ENCODE data around the gene PPDPF.
"Not testable (repeated sequence)": the region's sequence is repeated elsewhere in the genome, so short reads cannot be mapped to it uniquely, and the experiment has no call there.

Gene PPDPF, protein sequence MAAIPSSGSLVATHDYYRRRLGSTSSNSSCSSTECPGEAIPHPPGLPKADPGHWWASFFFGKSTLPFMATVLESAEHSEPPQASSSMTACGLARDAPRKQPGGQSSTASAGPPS

DNA sequence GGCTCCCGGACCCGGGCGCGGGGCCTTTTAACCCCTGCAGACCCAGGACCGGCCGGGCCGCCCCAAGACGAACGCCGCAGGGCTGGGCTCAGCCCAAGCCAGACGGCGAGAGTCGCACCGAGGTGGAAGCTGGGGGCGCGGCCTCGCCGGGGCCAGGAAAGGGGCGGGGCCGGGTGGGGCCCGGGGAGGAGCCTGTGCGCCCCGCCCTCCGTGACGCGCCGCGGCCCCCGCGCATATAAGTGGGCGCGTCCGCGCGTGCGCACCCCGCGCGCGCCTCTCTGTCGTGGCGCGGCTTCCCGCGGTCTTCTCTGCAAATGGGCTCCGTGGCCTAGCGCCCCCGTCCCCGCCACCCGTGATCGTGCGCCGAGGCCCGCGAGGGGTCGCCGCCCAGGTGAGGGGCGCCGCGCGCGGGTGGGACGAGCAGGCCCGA lies at the start of gene PPDPF:
Gene PPDPF (plus strand): TSS at position 262 of the 430 bp plus-strand sequence. CDS start 544 bp downstream, outside the sequence.
- DNase-seq (ENCODE audit: low read depth in 2 of 2), result peak; percentile 71 to 72

DNA sequence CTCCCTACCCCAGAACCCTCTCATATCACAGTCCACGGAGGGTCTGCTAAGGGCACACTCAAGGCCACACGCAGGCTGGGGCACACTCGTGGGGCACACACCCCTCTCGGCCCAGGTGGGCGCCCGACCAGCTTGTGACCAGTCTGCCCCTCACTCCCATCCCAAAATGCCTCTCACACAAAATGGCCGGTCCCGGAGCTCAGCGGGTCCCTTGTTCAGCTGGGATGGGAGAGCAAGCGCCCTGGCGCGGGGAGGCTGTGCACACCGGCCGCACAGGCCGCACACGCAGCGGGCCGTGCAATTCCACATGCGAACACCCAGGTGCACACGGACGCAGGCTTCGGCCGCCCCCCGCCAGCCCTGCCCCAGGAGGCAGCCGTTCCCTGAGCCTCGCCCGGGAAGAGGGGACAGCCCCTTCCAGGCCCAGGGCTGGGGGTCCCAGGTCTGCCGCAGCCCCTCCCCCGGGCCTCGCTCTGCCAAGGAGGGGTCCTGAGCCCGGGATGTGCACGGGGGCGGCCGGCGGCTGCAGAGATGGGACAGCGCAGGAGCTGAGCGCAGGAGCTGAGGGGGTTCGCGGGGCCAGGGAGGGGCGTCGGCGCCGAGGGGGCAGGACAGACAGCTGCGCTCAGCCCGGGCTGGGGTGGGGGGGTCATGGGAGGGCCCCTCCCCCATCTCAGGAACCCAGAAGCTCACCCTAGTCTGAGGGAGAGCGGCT lies 49.4 kb upstream of the PPDPF start:
- no peak for DNase-seq (ENCODE audit: low read depth in 2 of 2)

DNA sequence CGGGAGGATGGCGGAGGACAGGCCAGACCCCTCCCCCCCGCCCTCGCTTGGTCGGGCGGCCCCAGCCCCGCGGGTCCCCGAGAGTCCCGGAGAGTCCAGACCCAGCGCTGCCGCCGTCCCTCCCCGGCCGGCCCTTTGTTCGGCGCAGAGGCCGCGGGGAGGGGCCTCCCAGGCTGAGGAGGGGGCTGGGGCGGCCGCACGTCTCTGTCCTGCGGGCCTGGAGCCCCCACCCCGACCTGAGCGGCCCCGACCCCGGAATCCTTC lies 48.9 kb upstream of the PPDPF start:
- no peak for DNase-seq (ENCODE audit: low read depth in 2 of 2)

DNA sequence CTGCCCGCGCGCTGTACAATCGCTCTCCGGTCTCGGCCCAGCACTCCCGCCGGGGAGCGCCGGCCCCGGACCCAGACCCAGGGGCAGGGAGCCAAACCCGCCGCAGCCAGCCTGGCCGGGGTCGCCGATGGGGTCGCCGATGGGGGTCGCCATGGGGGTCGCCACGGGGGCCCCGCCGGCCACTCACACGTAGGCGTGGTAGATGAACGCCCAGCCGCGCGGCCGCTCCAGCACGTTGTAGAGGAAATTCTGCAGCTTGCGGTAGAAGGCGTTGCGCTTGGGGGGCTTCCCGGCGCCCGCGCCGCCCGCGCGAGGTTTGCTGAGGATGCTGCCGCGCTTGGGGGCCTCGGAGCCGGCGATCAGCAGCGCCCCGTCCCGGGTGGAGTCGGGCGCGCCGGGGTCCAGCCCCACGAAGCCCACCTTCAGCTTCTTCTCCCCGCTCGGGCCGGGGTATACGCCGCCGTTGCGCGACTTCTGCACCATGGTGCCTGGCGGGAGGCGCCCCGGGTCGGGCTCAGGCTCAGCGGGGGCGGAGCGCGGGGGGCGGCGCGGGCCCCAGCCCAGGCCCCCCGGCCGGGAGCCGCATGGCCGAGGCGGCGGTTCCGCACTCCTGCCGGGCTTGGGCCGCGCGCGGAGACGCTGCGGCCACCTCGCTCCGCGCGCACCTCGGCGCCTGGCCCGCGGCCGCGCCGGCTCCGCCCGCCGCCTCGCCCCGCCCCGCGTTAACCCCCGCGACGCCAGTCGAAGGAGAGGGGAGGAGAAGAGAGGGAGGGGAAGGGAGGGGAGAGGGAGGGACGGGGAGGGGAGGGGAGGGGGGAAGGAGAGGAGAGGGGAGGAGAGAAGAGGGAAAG lies 48.4 kb upstream of the PPDPF start, which contains the start of gene KCNQ2:
Gene KCNQ2 (minus strand): TSS at position 675 of the 851 bp plus-strand sequence. CDS start 192 bp downstream, at position 483.
- no peak for DNase-seq (ENCODE audit: low read depth in 2 of 2)

DNA sequence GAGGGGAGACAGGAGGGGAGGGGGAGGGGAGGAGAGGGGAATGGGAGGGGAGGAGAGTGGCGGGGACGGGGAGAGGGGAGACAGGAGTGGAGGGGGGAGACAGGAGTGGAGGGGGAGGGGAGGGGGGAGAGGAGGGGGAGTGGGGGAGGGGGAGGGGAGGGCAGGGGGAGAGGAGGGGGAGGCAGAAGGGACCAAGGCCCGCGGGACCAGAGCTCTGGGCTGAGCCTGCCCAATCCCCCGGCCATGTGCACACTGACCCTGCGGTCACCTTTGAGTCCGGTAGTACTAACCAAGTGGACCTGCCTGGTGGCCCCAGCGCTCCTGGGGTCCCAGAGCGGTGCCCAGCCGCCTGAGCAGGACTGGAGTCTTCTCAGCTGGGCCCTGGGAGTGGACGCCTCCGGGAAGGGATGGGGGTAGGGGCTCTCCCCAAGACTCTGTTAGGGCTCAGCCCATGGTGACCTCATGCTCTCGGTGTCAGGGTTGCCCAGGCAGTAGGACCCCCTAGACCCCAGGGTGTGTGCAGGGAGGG lies 47.6 kb upstream of the PPDPF start:
- no peak for DNase-seq (ENCODE audit: low read depth in 2 of 2)

DNA sequence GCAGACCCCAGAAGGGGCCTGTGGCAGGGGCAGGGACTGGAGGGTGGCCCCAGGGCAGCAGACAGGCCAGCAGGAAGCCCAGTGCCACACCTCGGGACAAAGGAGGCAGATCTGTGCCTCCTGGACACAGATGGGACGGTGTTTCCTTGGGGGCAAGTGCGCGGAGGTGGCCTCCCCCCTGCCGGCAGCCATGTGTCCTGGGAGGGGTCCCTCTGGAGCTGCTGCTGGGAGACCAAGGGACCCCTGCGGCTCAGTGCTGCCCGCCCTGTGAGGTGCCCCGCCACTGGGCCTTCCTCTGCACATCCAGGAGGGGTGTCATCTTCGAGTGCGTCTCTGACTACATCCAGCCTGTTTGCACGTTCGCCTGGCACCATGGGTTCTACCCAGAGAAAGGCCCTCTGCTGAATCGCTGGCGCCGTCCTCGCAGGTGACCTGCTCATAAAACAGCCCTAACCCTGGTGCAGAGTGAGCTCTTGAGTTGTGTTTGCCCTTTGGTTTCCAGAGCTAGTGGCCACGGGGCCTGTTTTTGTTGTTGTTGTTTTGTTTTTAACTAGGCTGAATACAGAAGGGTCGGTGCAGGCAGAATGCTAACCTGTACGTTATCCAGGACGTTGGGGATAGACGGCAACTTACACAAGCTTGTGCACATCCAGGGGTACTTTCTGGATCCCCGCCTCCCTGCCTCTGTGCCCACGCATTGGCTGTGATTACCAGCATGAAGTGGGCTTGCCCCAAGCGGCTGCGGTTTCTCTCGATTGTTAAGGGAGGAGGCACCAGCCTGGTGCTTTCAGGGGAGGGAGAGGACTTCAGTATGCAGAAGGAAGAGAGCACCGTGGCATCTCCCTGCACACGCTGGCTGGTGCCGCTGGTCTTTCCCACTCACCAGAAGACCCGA lies 46.8 kb upstream of the PPDPF start:
- no peak for DNase-seq (ENCODE audit: low read depth in 2 of 2)

DNA sequence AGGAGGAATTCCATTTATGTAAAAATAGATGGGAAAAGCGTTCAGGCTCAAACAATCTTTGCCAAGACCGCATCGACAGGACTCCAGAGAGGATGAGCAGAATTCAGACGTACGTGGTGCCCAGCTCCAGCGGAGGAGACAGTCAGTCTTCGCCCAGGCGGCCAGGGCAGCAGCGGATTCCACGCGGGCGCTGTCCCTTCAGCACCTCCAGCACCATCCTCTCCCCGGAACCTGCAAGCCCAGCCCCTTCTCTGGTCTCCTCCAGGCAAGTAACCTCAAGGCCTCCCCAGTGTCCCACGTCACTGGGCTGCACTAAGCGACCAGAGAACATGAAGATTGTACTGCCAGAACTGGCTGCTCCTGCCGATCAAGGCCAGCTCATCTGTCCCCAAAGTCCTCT lies 45.4 kb upstream of the PPDPF start:
- DNase-seq (ENCODE audit: low read depth in 2 of 2), result no peak

DNA sequence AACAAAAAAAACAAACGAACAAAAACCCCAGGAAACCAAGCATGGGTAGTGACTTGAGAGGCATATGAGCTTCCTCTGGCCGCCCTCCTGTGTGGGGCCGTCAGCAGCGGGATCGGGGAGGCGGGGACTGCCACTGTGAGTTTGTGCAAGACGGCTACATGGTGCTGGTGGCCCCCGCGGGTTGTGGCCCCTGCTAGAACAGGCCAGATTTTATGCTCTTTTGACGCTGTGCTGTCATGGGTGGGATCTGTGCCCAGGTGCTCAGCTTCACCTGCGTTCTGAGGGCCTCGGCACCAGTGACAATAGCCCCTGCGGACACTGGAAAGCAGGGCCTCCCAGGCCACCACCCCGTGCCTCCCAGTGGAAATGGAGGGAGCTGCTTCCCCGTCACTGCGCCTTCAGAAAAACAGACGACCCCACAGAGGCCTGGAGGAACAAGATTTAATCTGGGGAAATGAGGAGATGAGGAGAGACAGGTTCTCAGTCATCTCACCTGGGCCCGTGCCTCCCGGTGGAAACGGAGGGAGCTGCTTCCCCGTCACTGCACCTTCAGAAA lies 43.4 kb upstream of the PPDPF start:
- no peak for DNase-seq (ENCODE audit: low read depth in 2 of 2)

DNA sequence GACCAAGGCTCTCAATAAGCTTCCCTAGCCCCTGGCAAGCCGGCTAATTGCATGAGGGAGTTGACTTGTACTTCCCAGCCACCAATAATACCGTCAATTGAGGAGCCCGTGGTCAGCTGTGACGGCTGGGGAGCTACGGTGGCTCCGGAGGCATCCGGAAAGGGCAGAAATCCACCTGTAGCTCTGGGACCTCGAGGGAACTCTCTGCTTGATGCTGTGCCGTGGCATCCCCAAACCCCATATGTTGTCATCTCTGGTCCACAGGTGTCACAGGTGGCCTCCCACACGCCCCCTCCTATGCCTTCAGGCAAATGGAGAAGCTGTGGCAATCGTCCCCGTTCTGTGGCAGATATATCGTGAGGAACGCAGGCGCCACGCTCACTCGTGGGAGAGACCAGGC lies 42.6 kb upstream of the PPDPF start:
- DNase-seq (ENCODE audit: low read depth in 2 of 2), result no peak

DNA sequence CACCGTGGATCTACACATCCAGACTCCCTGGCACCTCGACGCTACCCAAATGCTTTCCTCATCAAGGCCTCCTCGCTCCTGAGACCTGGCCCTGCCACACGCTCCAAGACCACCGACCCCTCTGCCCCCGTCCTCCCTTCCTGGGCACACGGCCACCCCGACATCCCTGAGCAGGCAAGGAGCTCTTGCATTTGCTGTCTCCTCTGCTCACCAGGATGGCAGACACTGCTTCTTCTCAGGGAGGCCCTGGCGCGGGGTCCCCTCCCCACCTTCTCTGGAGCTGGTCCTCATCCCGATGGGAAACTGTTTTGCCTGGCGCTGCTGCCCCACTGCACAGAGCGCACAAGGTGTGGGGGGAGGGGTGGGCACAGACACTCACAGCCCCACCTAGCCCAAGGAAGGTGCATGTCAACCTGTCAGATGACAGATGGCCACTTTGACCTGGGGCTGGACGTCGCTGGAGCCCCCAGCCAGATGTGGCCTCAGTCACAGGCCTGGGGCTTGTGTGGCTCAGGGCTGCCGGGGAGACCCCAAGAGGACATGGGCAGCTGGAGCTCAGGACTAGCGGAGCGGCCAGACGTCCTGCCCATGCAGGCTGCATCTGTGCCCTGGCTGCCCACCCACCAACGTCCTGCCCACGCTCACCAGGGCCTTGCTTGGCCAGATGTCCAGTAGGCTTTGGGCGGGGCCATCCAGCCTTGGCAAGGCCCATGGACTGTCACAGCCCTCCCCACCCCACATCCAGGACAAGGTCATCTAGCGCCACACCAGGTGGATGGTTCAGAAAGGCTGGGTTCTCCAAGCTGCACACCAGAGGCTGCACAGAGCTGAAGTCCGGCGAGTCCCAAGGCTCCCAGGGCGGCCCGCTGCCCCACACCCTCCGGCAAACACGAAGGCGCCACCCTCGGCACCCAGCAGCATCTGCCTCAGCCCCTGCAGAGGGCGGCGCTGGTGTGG lies 41.9 kb upstream of the PPDPF start:
- DNase-seq (ENCODE audit: low read depth in 2 of 2), result no peak

DNA sequence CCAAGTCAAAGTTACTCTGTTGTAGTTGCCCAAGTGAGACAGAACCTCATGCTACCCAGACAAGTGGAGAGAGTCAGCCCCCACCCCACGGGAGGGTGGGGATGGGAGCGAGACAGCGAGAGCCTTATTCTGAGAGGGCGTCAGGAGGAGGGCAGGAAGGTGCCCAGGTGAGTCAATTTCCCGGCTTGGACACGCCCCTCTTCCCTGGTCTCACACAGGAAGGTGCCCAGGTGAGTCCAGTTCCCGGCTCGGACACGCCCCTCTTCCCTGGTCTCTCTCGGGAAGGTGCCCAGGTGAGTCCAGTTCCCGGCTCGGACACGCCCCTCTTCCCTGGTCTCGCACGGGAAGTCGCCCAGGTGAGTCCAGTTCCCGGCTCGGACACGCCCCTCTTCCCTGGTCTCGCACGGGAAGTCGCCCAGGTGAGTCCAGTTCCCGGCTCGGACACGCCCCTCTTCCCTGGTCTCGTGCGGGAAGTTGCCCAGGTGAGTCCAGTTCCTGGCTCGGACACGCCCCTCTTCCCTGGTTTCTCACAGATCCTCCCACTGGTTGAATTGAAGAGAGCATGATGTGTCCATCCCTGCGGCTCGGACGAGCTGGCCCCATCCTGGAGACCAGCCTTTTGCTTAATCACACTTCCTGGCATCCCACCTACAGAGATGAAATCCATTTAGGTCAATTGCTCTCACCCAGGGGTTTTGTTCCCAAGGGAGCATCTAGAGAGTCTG lies 40.7 kb upstream of the PPDPF start:
- not testable (repeated sequence) for DNase-seq (ENCODE audit: low read depth in 2 of 2)

DNA sequence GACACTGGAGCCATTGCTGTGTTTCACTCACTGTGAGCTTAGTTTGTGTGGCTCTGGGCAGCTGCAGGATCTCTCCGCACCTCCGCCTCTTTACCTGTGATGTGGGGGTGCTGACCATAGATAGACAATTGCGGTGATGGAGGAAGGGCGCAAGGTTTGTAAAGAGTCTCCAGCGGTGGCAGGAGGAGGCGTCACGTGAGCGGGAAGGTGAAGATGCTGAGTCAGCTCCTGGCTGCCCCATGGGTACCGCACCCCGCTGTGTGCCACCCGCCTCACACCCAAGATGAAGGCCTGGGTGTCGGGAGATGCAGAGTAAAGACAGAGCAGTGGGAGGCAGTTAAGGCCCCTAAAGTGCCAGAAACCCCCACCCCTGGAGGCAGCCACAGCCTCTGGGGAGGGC lies 39.1 kb upstream of the PPDPF start:
- DNase-seq (ENCODE audit: low read depth in 2 of 2), result no peak

DNA sequence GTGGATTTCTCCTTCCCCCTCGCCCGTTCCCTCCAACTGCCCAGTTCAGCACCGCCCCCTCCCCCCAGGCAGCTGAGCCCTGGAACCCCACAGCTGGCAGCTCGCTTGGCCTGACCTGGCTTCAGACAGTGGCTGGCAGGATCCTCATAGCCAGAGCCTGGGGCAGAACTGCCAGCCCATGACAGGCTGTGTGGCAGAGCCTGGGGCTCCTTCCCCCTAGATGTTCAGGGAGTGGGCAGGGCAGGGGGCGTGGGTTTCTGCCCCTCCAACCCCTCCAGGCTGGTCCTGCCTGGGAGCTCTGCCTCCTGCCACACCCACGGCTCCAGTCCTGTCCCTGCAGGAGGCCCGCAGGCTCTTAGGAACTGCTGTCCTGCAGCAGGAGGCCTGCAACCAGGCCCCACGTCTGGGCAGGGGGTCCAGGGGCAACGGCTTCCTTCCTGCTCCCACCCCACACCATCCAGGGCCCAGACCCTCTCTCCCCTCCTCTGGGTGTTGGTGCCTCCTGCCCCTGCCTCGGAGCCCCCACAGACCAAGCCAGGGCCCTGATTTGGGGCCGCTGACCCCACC lies 38.5 kb upstream of the PPDPF start:
- DNase-seq (ENCODE audit: low read depth in 2 of 2), result no peak

DNA sequence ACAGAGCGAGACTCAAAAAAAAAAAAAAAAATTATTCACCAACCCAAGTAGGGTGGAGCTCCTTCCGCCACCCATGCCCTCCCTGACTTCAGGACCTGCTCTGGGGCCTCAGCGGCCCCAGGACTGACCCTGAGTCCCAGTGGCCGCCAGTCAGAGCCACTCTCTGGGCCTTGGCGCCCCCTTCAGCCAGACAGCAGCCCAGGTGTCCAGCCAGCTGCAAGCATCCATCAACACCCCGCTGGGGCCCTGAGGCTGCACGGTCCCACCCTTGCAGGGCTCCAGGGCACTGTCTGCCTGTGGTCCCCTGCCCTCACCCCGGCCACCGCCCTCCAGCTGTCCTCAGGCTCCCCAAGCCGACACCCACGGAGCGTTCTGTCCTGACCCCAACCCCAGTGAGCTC lies 36.7 kb upstream of the PPDPF start:
- no peak for DNase-seq (ENCODE audit: low read depth in 2 of 2)

DNA sequence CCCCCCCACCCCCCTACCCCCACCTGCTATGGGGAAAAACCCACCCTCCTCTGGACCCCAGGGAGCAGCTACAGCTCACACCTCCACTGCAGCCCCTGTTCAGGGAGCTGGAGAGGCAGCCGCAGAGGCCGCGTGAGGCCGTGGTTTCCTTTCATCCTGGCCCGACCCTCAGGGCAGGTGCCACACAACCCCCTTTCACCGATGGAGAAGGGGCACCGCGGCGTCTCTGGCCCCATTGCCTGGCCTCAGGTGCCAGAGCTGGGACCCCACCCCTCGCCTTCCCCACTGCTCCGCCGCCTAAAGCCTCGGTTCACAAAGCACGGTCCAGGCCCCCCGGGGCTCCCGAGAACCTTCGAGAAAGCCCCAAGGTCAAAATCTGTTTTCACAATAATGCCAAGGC lies 36.3 kb upstream of the PPDPF start:
- DNase-seq (ENCODE audit: low read depth in 2 of 2), result no peak

DNA sequence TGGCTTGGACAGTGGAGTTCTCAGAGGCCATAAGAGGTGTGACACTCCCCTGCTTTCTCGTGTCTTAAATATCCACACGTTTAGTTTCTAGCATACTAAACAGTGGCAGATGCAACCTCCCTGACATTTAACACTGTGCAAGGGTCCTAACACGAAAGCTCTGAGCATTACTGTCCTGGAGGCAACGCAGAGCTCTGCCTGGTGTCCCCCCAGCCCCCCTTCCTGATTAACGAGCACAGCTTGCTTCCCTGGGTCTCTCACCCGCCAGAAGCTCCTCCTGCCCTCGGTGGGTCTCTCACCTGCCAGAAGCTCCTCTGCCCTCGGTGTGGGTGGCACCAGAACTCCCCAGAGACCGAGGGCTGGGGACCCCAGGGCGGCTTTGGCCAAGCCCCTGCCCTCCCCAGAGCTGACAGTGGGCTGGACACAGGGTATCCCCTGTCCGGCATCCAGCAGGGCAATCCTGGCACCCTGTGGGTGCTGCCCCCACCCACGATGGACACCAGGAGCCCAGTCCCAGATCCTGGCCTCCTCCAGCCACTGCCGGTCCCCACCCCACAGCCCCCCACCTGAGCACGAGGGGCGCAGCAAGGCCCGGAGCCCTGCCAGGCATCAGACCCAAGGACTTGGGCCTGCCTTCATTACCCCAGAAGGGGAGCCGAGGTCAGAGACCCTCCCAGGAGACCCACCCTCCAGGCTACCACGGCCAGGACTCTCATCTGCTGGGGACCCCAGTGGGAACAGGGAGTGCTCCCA lies 35.7 kb upstream of the PPDPF start:
- no peak for DNase-seq (ENCODE audit: low read depth in 2 of 2)

DNA sequence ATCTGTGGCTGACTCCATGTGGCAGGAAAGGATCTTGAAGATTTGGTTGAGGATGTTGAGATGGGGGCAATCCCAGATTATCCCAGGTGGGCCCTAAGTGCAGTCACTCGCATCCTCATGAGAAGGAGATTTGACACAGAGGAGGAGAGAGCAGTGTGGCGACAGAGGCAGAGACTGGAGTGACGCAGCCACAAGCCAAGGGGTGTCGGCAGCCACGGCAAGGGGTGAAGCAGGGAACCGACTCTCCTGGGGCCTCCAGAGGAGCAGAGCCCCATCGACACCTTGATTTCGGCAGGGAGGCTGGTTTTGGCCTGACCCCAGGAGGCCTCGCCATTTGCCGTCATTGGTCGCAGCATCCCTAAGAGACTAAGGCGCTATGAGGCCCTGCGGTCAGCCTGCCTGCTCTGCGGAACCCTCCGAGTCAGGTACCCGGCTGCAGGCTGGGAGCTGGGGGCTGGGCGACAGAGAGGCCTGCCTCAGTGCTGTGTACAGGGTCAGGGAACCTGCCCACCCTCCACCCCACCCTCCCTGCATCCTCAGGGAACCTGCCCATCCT lies 34.2 kb upstream of the PPDPF start:
- DNase-seq (ENCODE audit: low read depth in 2 of 2), result no peak

DNA sequence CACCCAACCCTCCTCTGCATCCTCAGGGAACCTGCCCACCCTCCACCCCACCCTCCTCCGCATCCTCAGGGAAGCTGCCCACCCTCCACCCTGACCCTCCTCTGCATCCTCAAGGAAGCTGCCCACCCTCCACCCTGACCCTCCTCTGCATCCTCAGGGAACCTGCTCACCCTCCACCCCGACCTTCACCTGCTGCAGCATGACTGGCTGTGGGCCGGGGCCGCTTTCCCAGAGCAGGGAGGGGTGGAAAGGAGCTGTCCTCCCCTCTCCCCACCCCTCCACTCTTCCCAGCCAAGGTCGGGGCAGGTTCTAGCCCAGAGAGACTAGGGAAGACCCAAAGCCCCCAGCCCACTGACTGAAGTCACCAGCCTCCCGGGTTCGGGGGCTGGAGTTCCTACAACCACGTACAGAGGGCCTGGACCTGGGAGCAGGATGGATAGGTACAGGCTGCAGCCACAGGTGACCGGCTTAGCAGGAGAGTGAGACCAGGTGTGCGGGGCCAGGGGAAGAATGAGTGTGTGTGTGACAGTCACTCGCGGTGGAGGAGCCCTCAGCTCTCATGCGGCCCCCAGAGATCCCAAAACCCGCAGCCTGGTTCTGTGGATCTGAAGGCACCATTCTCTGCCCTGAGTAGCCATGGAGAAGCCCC lies 33.3 kb upstream of the PPDPF start:
- DNase-seq (ENCODE audit: low read depth in 2 of 2), result no peak

All from stimulated activated CD8-positive, alpha-beta memory T cell treated with anti-CD3 and anti-CD28 coated beads, Interleukin-15, amount 100 ng/mL, for 48 hours (primary cell).